ENCODE results near the gene MS4A10. TPM values are rescaled to one million over a fixed set of nuclear protein-coding genes. Genes with fewer than 3 reads are reported as not detected.

MS4A10 gene
- total RNA-seq, 2 experiments from 2014 or later: not detected

GRCh38 chr11:60835534-60835846 is 50.4 kb downstream of the MS4A10 start:
- TF ChIP-seq, protein P1, sequence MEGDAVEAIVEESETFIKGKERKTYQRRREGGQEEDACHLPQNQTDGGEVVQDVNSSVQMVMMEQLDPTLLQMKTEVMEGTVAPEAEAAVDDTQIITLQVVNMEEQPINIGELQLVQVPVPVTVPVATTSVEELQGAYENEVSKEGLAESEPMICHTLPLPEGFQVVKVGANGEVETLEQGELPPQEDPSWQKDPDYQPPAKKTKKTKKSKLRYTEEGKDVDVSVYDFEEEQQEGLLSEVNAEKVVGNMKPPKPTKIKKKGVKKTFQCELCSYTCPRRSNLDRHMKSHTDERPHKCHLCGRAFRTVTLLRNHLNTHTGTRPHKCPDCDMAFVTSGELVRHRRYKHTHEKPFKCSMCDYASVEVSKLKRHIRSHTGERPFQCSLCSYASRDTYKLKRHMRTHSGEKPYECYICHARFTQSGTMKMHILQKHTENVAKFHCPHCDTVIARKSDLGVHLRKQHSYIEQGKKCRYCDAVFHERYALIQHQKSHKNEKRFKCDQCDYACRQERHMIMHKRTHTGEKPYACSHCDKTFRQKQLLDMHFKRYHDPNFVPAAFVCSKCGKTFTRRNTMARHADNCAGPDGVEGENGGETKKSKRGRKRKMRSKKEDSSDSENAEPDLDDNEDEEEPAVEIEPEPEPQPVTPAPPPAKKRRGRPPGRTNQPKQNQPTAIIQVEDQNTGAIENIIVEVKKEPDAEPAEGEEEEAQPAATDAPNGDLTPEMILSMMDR (IDR thresholded peaks at IDR 0.05): no peak
- Mint-ChIP-seq H3K4me1 (ENCODE audit: low read depth) (peaks cover 5% of the 10 kb centered on the region), H3K4me3 (no peak overlapping the region), H3K27ac (no peak overlapping the region), H3K27me3 (peaks cover 1% of the 10 kb centered on the region), H3K36me3 (ENCODE audit: low read depth) (no peaks in the 10 kb centered on the region), H3K9me3 (no peaks in the 10 kb centered on the region)
- intact Hi-C loops (cut with micrococcal nuclease): no loop called here
- DNase-seq: no peak
- POLR2A ChIA-PET: interaction anchor here (0.8 kb wide), 1 partner anchor 76 kb away, joined by 3 read pairs; no protein-coding TSS in a partner anchor
- CTCF ChIA-PET: interaction anchor here (1.1 kb wide), 1 partner anchor 52 kb away, joined by 3 read pairs; no protein-coding TSS in a partner anchor
- no peak for ATAC-seq

- TF ChIP-seq, protein P1 (IDR thresholded peaks at IDR 0.05): no peak
- intact Hi-C loops (cut with micrococcal nuclease): no loop called here
- no peak for DNase-seq
- Mint-ChIP-seq H3K9me3 (no peaks in the 10 kb centered on the region), H3K4me1 (ENCODE audit: low read depth) (peaks cover 14% of the 10 kb centered on the region), H3K36me3 (ENCODE audit: low read depth) (no peaks in the 10 kb centered on the region), H3K27ac (no peak overlapping the region), H3K27me3 (peaks cover 1% of the 10 kb centered on the region), H3K4me3 (no peak overlapping the region)
- ChIA-PET CTCF (interaction anchor here (1.0 to 1.9 kb wide), 3 partner anchors 51 to 68 kb away, joined by 3 to 13 read pairs (median 4); no protein-coding TSS in a partner anchor), POLR2A (interaction anchor here (0.9 to 1.1 kb wide), 2 partner anchors 9 to 18 kb away, joined by 3 to 4 read pairs; no protein-coding TSS in a partner anchor)
- no peak for ATAC-seq
Measured at GRCh38 chr11:60836866-60837515, 51.9 kb downstream of the MS4A10 start.

DNA sequence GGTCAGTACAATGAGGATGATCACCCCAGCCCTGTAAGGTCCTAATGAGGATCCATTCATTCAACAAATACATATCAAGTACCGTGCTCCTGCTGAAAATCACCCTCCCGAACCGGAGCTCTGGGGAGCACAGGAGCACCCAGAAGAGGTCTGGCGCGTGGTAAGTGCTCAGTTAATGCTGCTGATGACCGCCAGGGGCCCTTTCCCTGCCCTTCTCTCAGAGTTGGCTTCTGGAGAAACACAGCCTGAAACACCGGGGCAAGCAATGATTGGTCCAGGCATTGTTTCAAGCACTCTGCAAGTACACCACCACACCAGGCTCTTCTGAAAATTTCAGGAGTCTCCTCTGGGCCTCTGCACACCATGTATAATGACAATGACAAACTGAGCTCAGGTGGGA is 53.0 kb downstream of the MS4A10 start:
- no peaks in the 10 kb centered on the region for H3K9me3 Mint-ChIP-seq
- H3K36me3 Mint-ChIP-seq (ENCODE audit: low read depth): peaks cover 5% of the 10 kb centered on the region
- POLR2A ChIA-PET: interaction anchor here (1.1 kb wide), 1 partner anchor 10 kb away, joined by 4 read pairs; no protein-coding TSS in a partner anchor
- H3K4me1 Mint-ChIP-seq (ENCODE audit: low read depth): peaks cover 14% of the 10 kb centered on the region
- H3K27ac Mint-ChIP-seq: no peak overlapping the region
- no peak for DNase-seq
- TF ChIP-seq, protein P1 (IDR thresholded peaks at IDR 0.05): no peak
- CTCF ChIA-PET: interaction anchor here (1.0 to 1.9 kb wide), 3 partner anchors 50 to 67 kb away, joined by 3 to 13 read pairs (median 4); no protein-coding TSS in a partner anchor
- H3K4me3 Mint-ChIP-seq: no peak overlapping the region
- no peak for ATAC-seq
- intact Hi-C loops (cut with micrococcal nuclease): no loop called here
- peaks cover 1% of the 10 kb centered on the region for H3K27me3 Mint-ChIP-seq

- Mint-ChIP-seq H3K4me1 (ENCODE audit: low read depth) (peaks cover 34% of the 10 kb centered on the region), H3K4me3 (peak overlapping the region; percentile 75), H3K27me3 (no peaks in the 10 kb centered on the region), H3K36me3 (ENCODE audit: low read depth) (peaks cover 28% of the 10 kb centered on the region), H3K9me3 (no peaks in the 10 kb centered on the region), H3K27ac (peak overlapping the region; percentile 94)
- intact Hi-C loops (cut with micrococcal nuclease): no loop called here
- DNase-seq (no peak), ATAC-seq (no peak)
- TF ChIP-seq, protein P1 (IDR thresholded peaks at IDR 0.05): no peak
- CTCF ChIA-PET: interaction anchor here (0.8 to 5.2 kb wide), 4 partner anchors 9 to 59 kb away, joined by 3 to 51 read pairs (median 13); no protein-coding TSS in a partner anchor
- POLR2A ChIA-PET: interaction anchor here (0.9 to 3.5 kb wide), 4 partner anchors 51 to 280 kb away, joined by 3 to 23 read pairs (median 6); partner anchors contain the start of gene PRPF19
Measured at GRCh38 chr11:60840470-60841430, 55.6 kb downstream of the MS4A10 start.

Data from activated CD8-positive, alpha-beta T cell treated with anti-CD3 and anti-CD28 coated beads for 36 hours (primary cell).